GM19452 (cell line): ENCODE measurements around the gene SBF1.

ENCODE experiments used
- ATAC-seq: cut with Tn5 transposase; IDR thresholded peaks from one replicate; pipeline ENCODE4 v1.9.1; 2021; ENCODE audit not compliant: unreplicated experiment

The SBF1 gene

GRCh38 chr22:50469377-50470305 is 5.2 kb downstream of the SBF1 start:
- peak; percentile 62 for ATAC-seq

DNA sequence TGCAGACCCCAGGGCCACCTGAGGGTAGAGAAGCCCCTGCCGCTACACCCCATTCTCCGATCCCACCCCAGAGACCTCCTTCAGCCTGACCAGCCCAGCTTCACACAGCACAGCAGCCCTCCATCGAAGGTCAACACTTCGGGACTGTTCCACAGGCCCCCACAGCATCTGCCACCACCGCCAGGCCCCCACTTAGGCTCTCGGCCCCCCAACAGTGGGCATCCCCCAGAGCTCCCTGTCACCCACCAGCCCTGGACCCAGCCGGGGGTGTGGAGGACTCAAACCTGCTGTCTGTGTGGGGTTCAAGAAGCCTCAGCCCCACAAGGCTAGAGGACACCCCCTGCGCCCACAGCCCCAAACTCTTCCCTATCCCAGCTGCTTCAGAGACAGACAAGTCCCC is 6.2 kb downstream of the SBF1 start:
- no peak for ATAC-seq

DNA sequence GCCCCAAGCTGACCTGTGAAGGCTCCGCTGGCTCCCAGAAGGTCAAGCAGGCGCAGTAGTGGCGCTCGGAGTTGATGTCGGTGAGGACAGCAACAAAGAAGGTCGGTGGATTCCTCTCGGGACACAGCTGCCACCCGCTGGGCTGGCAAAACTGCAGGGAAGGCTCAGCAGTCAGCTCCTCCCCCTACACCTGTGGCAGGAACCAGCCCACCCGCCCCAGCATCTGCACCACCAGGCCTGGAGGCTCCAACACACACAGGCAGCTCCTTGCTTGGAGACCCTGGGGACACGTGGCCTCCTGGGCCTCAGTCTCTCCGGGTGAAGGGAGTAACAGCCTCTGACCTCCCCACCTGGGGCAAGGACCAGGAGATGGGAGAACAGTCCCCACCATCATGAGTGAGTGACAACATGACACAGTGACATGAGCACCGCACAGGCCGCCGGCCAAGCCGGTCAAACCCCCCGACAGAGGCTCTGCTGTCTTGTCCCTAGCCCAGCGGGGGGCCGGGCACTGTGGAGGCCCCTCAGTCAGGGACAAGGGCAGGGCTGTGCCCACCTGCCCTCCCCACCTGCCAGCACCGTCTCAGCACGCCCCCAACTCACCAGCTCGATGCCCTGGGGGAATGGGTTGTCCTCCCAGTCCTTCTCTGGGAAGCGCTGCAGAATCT is 6.9 kb downstream of the SBF1 start:
- no peak for ATAC-seq

- no peak for ATAC-seq
Measured at GRCh38 chr22:50467341-50467740, 7.5 kb downstream of the SBF1 start.

DNA sequence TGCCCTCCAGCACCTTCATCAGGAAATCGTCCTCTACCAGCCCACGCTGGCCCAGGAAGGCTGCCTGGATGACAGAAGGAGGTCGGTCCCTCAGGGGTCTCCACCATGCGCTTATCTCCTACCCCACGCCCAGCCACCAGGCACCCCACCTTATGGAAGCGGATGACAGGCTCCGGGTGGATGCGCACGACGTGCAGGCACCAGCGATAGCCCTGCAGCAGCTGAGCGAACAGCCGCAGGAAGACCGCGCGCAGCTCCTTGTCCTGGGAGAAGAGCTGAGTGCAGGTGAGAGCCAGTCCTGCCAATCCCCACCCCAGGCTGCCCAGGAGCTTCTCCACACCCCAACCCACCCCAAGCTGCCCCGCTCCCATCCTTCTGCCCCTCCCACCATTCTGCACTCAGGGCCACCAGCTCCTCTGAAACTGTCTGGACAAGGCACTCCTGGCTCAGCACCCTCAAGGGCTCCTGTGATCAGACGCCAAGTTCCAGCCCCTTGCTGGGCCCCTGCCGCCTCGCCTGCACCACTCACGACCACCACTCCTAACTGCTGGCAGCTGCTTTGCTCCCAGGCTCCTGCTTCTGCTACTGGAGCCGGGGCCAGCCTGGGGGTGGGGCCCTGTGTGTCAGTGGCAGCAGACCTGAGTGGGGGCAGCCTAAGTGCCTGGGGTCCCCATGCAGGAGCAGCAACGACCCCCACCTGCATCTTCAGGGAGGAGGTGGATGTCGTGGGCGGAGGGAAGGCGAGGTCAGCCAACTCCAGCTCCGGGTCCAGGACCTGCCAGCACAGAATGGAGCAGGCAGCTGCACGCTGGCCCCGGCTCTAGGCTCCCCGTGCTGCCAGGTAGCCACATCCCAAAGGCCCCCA is 9.5 kb downstream of the SBF1 start:
- no peak for ATAC-seq

DNA sequence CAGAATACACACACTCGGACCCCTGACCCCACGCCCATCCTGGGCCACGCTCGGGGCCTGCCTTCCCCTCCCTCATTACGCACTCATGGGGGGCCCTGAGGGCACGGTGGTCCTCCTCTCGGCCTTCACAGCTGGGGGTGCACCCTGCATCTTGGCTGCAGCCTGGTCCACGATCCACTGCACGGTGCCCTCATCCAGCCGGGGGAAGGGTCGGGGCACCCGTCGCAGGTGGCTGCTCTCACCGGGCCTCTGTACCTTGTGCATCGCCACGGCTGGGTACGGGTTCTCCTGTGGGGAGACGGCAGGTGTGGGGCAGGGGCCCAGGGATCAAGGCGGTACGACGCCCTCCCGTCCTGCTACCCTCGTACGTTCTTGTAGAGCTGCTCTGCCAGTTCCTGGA is 10.4 kb downstream of the SBF1 start:
- no peak for ATAC-seq

GRCh38 chr22:50463188-50463900 is 11.5 kb downstream of the SBF1 start:
- ATAC-seq = no peak

DNA sequence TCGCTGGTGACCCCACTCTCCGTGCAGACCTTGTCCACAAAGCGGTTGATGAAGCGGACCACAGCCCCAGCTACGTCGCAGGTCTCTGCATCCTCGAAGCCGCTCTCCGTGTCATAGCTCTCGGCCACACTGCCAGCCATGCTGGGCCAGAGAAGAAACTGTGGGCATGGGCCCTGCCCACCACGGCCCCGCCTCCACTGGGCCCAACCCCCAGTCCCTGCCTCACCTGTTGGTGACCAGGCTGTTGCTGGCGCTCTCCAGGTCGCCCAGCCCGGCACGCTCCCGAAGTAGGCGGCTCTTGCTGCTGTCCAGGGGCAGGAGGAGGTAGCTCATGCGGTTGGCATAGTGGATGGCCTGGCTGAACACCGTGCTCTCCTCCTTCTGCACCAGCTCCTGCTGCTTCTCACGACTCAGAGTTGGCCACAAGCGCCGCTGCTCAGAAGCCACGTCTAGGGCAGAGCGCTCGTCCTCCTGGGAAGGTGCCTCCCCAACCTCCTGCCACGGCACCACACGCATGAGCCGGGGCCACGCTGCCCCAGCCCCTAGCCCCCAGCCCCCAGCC is 12.8 kb downstream of the SBF1 start:
- ATAC-seq = no peak

GRCh38 chr22:50461536-50461935 is 13.3 kb downstream of the SBF1 start:
- no peak for ATAC-seq

DNA sequence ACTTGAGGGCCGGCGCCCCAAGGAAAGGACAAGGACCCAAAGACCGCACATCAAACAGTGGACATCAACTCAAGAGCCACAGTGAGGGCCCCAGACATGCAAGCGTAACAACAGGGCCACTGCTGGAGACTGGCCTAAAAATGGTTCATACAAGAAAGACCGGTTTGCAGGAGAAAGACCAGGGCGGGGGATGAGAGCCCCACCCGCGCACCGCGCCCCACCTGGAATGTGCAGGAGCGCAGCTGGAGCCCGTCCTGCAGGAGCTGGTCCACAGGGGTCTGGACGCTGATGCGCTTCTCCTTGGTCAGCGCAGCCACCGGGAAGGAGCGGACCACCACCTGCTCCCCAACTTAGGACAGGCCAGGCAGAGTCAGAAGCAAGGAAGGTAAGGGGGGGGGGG is 13.9 kb downstream of the SBF1 start:
- no peak for ATAC-seq

GRCh38 chr22:50459496-50460140 is 15.2 kb downstream of the SBF1 start:
- no peak for ATAC-seq

DNA sequence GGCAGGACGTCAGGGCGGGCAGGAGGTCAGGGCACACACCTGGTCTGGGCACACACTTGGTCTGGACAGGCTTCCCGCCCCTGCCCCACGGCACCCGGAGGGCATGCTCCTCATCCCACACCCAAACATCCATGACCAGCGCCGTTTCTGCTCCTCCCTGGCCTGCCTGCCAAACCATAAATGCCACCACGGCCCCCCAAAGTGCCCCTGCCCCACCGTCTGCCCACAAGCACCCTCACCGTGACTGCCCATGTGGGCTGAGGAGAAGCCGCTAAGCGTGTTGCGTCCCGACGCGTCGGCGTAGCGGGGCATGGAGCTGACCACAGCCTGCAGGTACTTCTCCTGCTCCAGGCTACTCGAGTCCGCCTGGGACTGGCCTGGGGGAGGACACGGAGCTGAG is 15.8 kb downstream of the SBF1 start:
- no peak for ATAC-seq

DNA sequence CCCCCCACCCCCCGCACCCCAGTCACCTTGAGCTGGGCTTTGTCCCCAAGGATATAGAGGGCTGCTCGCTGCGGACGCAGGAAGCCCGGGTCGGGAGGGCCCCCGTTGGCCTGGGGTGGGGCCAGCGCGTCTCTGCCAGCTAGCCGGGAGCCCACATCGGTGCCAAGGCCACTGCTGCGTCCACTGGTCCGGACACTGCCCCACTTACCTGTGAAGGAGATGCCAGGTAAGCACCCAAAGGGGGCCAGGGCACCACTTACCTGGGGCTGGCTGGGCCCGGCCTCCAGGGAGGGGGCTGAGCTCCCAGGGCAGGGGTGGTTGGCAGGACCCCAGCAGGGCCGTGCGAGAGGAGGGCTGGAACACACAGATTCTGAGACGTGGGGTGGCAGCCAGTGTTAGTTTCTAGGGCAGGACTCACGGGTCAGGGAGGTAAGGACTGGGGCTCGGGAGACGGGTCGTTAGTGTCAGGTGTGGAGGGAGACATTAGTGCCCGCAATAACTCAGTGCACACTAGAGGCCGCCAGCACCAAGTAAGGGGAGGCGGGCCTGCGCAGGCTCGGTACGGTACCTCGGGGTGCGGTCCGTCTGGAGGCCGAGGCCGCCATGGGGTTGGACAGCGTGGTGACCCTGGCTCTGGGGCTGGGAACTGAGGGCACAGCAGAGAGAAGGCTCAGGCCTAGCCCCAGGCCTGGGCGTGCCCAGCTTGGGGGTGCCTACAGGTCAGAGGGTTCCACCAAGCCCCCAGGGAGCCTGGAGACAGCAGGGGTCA is 18.2 kb downstream of the SBF1 start:
- no peak for ATAC-seq

DNA sequence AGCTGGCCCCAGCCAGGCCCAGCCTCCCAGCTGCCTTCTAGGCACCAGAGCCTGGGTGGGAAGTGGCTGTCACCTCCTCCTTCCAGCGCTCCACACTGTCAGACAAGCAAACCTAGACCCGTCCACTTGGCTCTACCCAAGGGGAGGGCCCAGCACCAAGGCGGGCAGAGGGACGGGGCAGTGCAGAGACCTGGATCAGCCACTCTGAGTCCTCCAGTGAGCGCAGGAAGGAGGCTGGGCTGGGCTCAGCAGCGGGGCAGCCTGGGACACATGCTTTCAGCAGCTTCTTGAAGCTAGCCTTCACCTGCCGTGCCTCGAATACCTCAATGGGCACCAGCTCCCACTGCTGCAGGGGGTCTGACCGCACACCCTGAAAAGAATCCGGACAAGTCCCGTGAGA is 18.8 kb downstream of the SBF1 start:
- ATAC-seq = no peak

GRCh38 chr22:50455201-50455600 is 19.6 kb downstream of the SBF1 start:
- no peak for ATAC-seq

DNA sequence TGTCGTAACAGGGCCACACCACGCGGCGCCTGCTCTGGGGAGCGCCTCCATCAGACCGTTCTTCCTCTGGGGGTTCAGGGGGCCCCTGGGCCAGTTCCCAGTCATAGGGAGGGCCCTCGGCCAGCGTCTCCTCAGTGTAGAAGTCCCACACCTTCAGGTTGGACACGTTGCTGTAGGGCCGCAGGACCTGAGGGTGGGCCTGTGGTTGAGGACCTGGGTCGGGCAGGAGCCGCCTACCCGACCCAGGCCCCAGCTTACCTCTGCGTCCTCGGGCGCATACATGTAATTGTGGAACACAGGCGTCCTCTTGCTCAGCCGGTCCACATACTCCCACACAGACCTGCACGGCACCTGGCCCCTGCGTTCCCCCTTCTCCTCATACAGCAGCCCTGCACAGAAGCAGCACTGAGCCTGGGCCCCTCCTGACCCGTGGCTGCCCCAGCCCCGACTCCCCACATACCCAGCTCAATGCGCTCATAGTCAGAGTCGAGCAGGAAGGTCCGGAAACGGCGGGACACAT is 20.2 kb downstream of the SBF1 start:
- ATAC-seq = no peak

DNA sequence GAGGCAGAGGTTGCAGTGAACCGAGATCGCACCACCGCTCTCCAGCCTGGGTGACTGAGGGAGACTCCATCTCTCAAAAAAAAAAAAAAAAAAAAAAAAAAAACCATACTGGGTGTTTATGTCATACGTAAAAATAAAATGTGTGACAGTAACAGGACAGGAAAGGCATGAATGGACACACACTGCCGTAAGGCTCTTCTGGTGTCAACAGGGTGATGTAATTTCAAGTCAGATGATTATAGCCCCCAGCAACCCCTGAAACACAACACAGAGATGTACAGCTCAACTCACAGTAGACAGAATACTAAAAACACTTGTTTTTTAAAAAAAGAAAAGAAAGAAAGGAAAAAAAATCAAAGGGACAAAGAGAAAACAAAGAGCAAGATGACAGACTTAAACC is 22.2 kb downstream of the SBF1 start:
- ATAC-seq = no peak

DNA sequence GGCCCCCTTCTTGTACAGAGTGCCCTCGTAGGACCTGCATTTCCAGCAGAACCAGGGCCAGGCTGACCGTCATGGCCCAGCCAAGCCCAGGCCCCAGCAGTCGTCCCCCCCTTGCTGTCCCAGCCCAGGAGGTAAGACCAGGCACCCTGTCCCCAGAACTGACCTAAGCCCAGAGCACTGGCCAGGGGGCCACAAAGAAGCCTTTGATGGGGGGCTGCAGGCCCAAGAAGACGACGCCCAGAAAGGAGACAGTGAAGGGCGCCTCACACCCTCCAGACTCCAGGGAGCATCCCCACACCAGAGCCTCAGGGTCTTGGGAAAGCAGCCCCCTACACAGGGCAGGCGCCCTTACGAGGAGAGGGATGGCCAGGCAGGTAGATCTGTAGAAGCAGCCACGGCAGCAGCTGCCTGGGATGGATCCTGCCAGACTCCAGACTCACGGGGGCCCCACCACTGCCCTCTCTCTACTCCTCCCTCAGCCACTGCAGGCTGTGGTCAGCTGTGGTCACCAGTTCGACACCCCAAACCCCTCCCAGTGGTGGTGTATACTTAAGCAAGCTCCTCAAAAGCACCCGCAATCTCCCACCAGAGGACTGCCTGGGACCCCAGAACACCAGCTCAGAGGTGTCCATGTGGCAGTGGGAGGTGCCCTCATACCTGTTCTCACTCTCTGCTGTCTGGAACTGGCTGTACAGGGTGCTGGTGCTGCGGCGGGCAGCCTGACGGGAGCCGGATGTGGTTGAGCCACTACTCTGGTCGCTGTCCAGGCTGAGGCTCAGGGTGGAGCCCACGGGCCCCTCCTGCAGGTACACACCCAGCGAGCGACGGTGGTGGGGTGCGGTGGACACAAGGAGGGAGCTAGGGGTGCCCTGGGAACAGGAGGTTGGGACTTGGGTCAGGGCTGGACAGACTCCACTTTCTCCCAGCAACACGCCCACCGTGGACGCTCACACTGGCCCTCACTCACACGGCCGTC is 27.0 kb downstream of the SBF1 start:
- no peak for ATAC-seq
